ENCODE measurements around the gene GPBP1L1. TPM values are rescaled to one million over a fixed set of nuclear protein-coding genes. Genes with fewer than 3 reads are reported as not detected.

GPBP1L1 gene
- total and polyA plus RNA-seq, 2 of the 13 experiments (the other 11 are each of a cell fraction or from before 2014, with no cell fraction given), result 45.9 to 86.1 TPM

GRCh38 chr1:45722809-45723208, 36.5 kb upstream of the GPBP1L1 start:
- DNase-seq (ENCODE audit: low spot score) (no peak), ATAC-seq (no peak), FAIRE-seq (no peak)
- H3K27ac ChIP-seq (ENCODE audit: extremely low read length, insufficient read depth, low read length), result no peak overlapping the region
- no peaks in the 10 kb centered on the region for H3K79me2 ChIP-seq (ENCODE audit: insufficient read depth, low read length)
- TF ChIP-seq ZNF674 (CRISPR knock-in tag; IDR thresholded peaks at IDR 0.05; ENCODE audit: low read depth), result no peak
- H3K4me1 ChIP-seq (ENCODE audit: insufficient read depth, low read length), result no peaks in the 10 kb centered on the region
- no peak overlapping the region for H3K9ac ChIP-seq (ENCODE audit: insufficient read depth, low read depth, low read length)
- BruUV-seq (replicated peaks), result no TSS peak
- no peaks in the 10 kb centered on the region for H3K9me3 ChIP-seq (ENCODE audit: low read length)
- intact Hi-C loops (cut with micrococcal nuclease; ENCODE audit: unreplicated experiment), result no loop called here
- ChIA-PET POLR2A (no interaction called here), CTCF (ENCODE audit: low intra/inter-chr PET ratio, low total read pairs) (no interaction called here)
- H3K27me3 ChIP-seq (ENCODE audit: control insufficient read depth in 1 of 2, insufficient read depth in 2 of 2, low read length in 2 of 2), result no peaks in the 10 kb centered on the region
- in situ Hi-C loops (cut with HindIII; ENCODE audit: extremely low pct_ligation_motif_present, low pct_unique_long_range_greater_than_20kb), result no loop called here
- H3K4me3 ChIP-seq (replicated peaks in 1 of 3; ENCODE audit: insufficient read depth in 1 of 3, low read depth in 2 of 3, low read length in 3 of 3), result no peak overlapping the region
- no peak overlapping the region for H3K4me2 ChIP-seq (ENCODE audit: low read depth, low read length)
- no peaks in the 10 kb centered on the region for H4K20me1 ChIP-seq (ENCODE audit: insufficient read depth, low read length)
- H2AFZ ChIP-seq (ENCODE audit: low read length), result no peak overlapping the region
- H3K36me3 ChIP-seq (replicated peaks in 1 of 2; ENCODE audit: control insufficient read depth in 1 of 2, insufficient read depth in 2 of 2, low read length in 2 of 2), result peaks cover 0 to 1% of the 10 kb centered on the region in 2 experiments; a peak in 2 of 5 replicates
- 98% methylated on average over 3 of the region's 3 CpGs for WGBS (ENCODE audit: low lambda C conversion rate)

GRCh38 chr1:45721207-45721606, 34.9 kb upstream of the GPBP1L1 start:
- Histone ChIP-seq H3K9me3 (ENCODE audit: low read length) (no peaks in the 10 kb centered on the region), H3K4me2 (ENCODE audit: low read depth, low read length) (no peak overlapping the region), H3K4me1 (ENCODE audit: insufficient read depth, low read length) (no peaks in the 10 kb centered on the region), H3K27me3 (ENCODE audit: control insufficient read depth in 1 of 2, insufficient read depth in 2 of 2, low read length in 2 of 2) (no peaks in the 10 kb centered on the region), H3K79me2 (ENCODE audit: insufficient read depth, low read length) (no peaks in the 10 kb centered on the region), H3K4me3 (replicated peaks in 1 of 3; ENCODE audit: insufficient read depth in 1 of 3, low read depth in 2 of 3, low read length in 3 of 3) (no peak overlapping the region), H3K36me3 (replicated peaks in 1 of 2; ENCODE audit: control insufficient read depth in 1 of 2, insufficient read depth in 2 of 2, low read length in 2 of 2) (peaks cover 0 to 1% of the 10 kb centered on the region in 2 experiments; a peak in 1 of 5 replicates), H3K27ac (ENCODE audit: extremely low read length, insufficient read depth, low read length) (no peak overlapping the region), H3K9ac (ENCODE audit: insufficient read depth, low read depth, low read length) (no peak overlapping the region), H2AFZ (ENCODE audit: low read length) (no peak overlapping the region), H4K20me1 (ENCODE audit: insufficient read depth, low read length) (no peaks in the 10 kb centered on the region)
- intact Hi-C loops (cut with micrococcal nuclease; ENCODE audit: unreplicated experiment), result no loop called here
- WGBS (ENCODE audit: low lambda C conversion rate), result no CpG with 5 or more reads among the region's 1 CpG
- ChIA-PET CTCF (ENCODE audit: low intra/inter-chr PET ratio, low total read pairs) (no interaction called here), POLR2A (no interaction called here)
- no peak for FAIRE-seq
- DNase-seq (ENCODE audit: low spot score), result no peak
- BruUV-seq (replicated peaks), result no TSS peak
- in situ Hi-C loops (cut with HindIII; ENCODE audit: extremely low pct_ligation_motif_present, low pct_unique_long_range_greater_than_20kb), result no loop called here
- no peak for ATAC-seq
- TF ChIP-seq ZNF646 (CRISPR knock-in tag; IDR thresholded peaks at IDR 0.05) (no peak), ZNF292 (CRISPR knock-in tag; IDR thresholded peaks at IDR 0.05; ENCODE audit: borderline replicate concordance, low read depth) (no peak), ATF7 (IDR thresholded peaks at IDR 0.05) (no peak), ATF7 (CRISPR knock-in tag; IDR thresholded peaks at IDR 0.05) (no peak), ZZZ3 (CRISPR knock-in tag; IDR thresholded peaks at IDR 0.05; ENCODE audit: borderline replicate concordance) (no peak), ZFP62 (CRISPR knock-in tag; IDR thresholded peaks at IDR 0.05) (no peak), FOXK1 (CRISPR knock-in tag; IDR thresholded peaks at IDR 0.05; ENCODE audit: borderline replicate concordance, low read depth) (no peak), MED1 (CRISPR knock-in tag; IDR thresholded peaks at IDR 0.05) (no peak), ZNF777 (CRISPR knock-in tag; IDR thresholded peaks at IDR 0.05) (no peak), HNF1B (CRISPR knock-in tag; IDR thresholded peaks at IDR 0.05) (no peak), SCMH1 (CRISPR knock-in tag; IDR thresholded peaks at IDR 0.05; ENCODE audit: borderline replicate concordance) (no peak)
